HUES48 (cell line): ENCODE measurements around the gene NFE2L3.
"Not testable (repeated sequence)": the region's sequence is repeated elsewhere in the genome, so short reads cannot be mapped to it uniquely, and the experiment has no call there.

Experiments
- H3K27ac ChIP-seq: one replicate; pipeline ENCODE4 v1.7.0; 2013; ENCODE audit warnings: low read depth, low read length, inconsistent platforms
- H3K27me3 ChIP-seq: 2 replicates; pipeline ENCODE4 v1.6.1; 2013; ENCODE audit warnings: mild to moderate bottlenecking, low read length; ENCODE audit not compliant: control insufficient read depth, insufficient read depth
- H3K36me3 ChIP-seq: 2 replicates; pipeline ENCODE4 v1.6.1; 2013; ENCODE audit warnings: low read length; ENCODE audit not compliant: control insufficient read depth, insufficient read depth
- H3K4me1 ChIP-seq: 2 replicates; pipeline ENCODE4 v1.6.1; 2013; ENCODE audit warnings: mild to moderate bottlenecking, low read length; ENCODE audit not compliant: control insufficient read depth, insufficient read depth
- H3K4me3 ChIP-seq: 2 replicates; pipeline ENCODE4 v1.5.1; 2013; ENCODE audit warnings: mild to moderate bottlenecking, low read depth, low read length
- H3K9ac ChIP-seq: 2 replicates; pipeline ENCODE4 v1.6.1; 2013; ENCODE audit warnings: mild to moderate bottlenecking, low read depth, low read length, moderate library complexity
- H3K9me3 ChIP-seq: 2 replicates; pipeline ENCODE4 v1.6.1; 2013; ENCODE audit warnings: low read length; ENCODE audit not compliant: control insufficient read depth, insufficient read depth

NFE2L3 gene

DNA sequence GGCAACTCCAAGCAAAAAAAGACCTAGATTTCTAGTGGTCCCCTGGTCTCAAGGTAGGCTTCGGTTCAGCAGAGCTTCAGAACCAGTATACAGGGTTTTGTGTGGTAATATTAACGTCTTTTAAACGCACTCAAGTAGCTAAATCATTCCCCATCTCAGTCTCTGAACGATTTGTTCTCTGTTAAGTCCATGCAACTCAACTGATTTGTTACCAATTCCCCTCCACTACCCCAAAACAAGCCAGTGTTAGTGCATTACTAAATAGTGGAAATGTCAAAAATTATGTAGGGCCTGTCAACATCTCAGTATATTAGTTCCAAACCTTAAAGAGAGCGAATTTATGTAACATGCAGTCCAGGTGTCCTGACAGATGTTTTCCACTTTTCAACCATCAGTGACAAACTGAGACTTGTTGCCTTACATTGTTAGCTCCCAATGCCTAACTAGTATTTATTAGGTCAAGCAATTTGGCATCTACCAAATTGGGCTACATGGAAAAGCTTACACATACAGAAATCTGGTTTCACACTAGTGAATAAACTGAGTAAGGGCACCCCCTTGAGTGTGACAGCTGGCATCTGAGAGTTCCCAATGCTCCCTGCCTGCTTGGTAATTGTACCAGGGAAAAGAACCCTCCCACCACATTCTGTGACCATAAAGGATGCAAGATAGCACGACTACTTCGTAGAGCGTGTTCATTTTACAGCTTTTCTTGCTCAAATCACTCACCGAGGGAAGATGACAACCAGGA is 36.4 kb downstream of the NFE2L3 start:
- peak overlapping the region; percentile 80 for H3K27ac ChIP-seq
- H3K4me1 ChIP-seq, result no peaks in the 10 kb centered on the region
- no peak overlapping the region for H3K9ac ChIP-seq
- peaks cover 66% of the 10 kb centered on the region for H3K36me3 ChIP-seq
- H3K27me3 ChIP-seq, result no peaks in the 10 kb centered on the region
- H3K9me3 ChIP-seq, result no peaks in the 10 kb centered on the region
- no peak overlapping the region for H3K4me3 ChIP-seq

DNA sequence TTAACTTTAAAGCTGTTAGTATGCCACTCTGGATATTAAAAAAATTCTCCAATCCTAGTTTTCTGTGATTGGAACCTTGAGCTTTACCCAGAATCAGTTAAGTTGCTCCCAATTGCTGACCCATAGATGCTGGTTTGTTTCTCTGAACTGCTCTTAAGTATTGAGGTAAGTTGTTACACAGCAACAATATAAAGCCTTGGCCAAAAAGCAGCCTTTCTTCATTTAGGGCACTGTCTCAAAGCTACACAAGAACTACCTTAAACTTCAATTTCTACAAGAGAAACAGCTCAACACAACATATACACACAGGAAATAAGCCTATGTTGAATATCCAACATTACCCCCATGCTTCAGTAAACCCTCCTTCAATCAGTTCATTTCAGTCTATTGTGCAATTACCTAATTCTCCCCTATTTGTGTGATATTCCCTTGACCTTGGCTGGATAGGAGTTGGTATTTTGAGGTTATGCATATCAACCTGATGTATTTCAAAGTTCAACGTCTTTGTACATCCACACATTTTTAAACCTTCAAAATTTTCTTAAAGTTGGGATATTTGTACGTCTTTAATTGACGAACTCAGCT is 37.1 kb downstream of the NFE2L3 start:
- Histone ChIP-seq H3K4me3 (no peak overlapping the region), H3K9me3 (no peaks in the 10 kb centered on the region), H3K27me3 (no peaks in the 10 kb centered on the region), H3K27ac (peak overlapping the region; percentile 80), H3K4me1 (no peaks in the 10 kb centered on the region), H3K9ac (no peak overlapping the region), H3K36me3 (peaks cover 73% of the 10 kb centered on the region)

DNA sequence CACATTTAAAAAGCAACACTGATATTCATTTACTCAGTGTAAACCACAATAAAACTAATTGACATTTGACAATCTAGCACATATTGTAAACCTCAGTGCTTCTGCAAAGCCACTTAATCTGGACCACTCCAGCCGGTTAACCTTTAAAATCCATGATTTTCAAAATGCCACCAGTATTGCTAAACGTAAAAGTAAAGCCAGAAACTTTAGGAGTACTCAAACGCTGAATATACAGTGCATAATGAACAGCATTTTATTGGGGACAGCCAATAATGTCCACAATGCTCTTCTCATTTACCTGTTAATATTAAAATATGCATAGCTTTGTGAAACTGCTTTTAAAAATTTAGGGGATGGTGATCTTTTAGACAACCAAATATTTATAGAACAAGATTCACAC is 37.7 kb downstream of the NFE2L3 start:
- Histone ChIP-seq H3K27me3 (no peaks in the 10 kb centered on the region), H3K9ac (no peak overlapping the region), H3K4me1 (no peaks in the 10 kb centered on the region), H3K9me3 (no peaks in the 10 kb centered on the region), H3K27ac (peak overlapping the region; percentile 80), H3K36me3 (peaks cover 79% of the 10 kb centered on the region), H3K4me3 (no peak overlapping the region)

- no peak overlapping the region for H3K4me3 ChIP-seq
- peaks cover under 1% of the 10 kb centered on the region; the same call in 1 of the 2 replicates for H3K4me1 ChIP-seq
- no peaks in the 10 kb centered on the region for H3K9me3 ChIP-seq
- no peaks in the 10 kb centered on the region for H3K27me3 ChIP-seq
- H3K9ac ChIP-seq, result no peak overlapping the region
- peak overlapping the region; percentile 24 for H3K27ac ChIP-seq
- H3K36me3 ChIP-seq, result peaks cover 79% of the 10 kb centered on the region
These were observed 38.4 kb downstream of the NFE2L3 start for GRCh38 chr7:26190417-26190869.

- H3K4me1 ChIP-seq, result peaks cover 8% of the 10 kb centered on the region; the same call in 1 of the 2 replicates
- no peaks in the 10 kb centered on the region for H3K9me3 ChIP-seq
- H3K4me3 ChIP-seq, result no peak overlapping the region
- H3K36me3 ChIP-seq, result peaks cover 83% of the 10 kb centered on the region
- no peaks in the 10 kb centered on the region for H3K27me3 ChIP-seq
- peak overlapping the region; percentile 18 for H3K27ac ChIP-seq
- H3K9ac ChIP-seq, result no peak overlapping the region
These were observed 39.4 kb downstream of the NFE2L3 start for GRCh38 chr7:26191233-26191973.

DNA sequence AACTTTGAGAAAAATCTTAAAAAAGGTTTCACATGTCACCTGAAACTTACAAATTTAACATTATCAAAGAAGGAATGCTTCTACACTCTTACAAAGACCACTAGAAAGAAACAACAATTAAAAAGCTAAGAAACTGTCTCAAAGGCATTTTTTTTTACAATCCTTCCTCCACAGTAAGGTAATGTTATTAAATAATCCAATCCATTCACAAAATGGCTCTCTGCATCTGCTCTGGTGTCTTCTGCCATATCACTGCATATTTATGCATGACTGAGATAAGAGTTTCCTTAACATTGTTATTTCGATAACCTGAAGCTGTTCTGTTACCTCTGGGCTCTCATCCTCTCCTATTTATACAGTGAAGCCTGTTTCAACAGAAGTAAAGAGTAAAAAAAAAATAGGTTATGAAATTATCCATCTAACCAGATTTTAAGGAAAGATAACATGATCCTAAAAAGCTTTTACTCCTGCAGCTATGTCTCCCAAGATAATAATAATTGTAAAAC is 40.0 kb downstream of the NFE2L3 start:
- Histone ChIP-seq H3K27ac (peak overlapping the region; percentile 18), H3K9me3 (no peaks in the 10 kb centered on the region), H3K4me1 (peaks cover 14% of the 10 kb centered on the region; the same call in 1 of the 2 replicates), H3K4me3 (no peak overlapping the region), H3K36me3 (peaks cover 89% of the 10 kb centered on the region), H3K9ac (no peak overlapping the region), H3K27me3 (no peaks in the 10 kb centered on the region)

GRCh38 chr7:26192485-26193087 is 40.6 kb downstream of the NFE2L3 start:
- peaks cover 95% of the 10 kb centered on the region for H3K36me3 ChIP-seq
- H3K4me3 ChIP-seq, result no peak overlapping the region
- H3K9me3 ChIP-seq, result no peaks in the 10 kb centered on the region
- H3K27me3 ChIP-seq, result no peaks in the 10 kb centered on the region
- H3K27ac ChIP-seq, result peak overlapping the region; percentile 9
- H3K9ac ChIP-seq, result no peak overlapping the region
- peaks cover 20% of the 10 kb centered on the region; the same call in 1 of the 2 replicates for H3K4me1 ChIP-seq

- Histone ChIP-seq H3K36me3 (peaks cover 100% of the 10 kb centered on the region), H3K9me3 (no peaks in the 10 kb centered on the region), H3K27ac (peak overlapping the region; percentile 56), H3K27me3 (no peaks in the 10 kb centered on the region), H3K9ac (no peak overlapping the region), H3K4me3 (no peak overlapping the region), H3K4me1 (peaks cover 21% of the 10 kb centered on the region; the same call in 1 of the 2 replicates)
These were observed 41.6 kb downstream of the NFE2L3 start for GRCh38 chr7:26193432-26194207.

DNA sequence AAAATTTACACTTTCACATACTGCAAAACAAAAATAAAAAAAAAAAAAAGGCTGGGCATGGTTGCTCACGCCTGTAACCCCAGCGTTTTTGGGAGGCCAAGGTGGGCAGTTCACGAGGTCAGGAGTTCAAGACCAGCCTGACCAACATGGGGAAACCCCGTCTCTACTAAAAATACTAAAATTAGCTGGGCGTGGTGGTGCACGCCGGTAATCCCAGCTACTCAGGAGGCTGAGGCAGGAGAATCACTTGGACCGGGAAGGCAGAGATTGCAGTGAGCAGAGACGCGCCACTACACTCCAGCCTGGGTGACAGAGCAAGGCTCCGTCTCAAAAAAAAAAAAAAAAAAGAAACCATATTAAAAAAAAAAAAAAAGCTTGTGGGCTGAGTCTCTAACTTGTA is 42.8 kb downstream of the NFE2L3 start:
- peaks cover 100% of the 10 kb centered on the region for H3K36me3 ChIP-seq
- not testable (repeated sequence) for H3K27ac ChIP-seq, H3K27me3 ChIP-seq, H3K4me3 ChIP-seq, H3K9ac ChIP-seq, H3K9me3 ChIP-seq
- H3K4me1 ChIP-seq, result peaks cover 21% of the 10 kb centered on the region; the same call in 1 of the 2 replicates

- Histone ChIP-seq H3K9me3 (no peaks in the 10 kb centered on the region), H3K4me3 (peak overlapping the region; percentile 82; the same call in 1 of the 2 replicates), H3K9ac (no peak overlapping the region), H3K36me3 (peaks cover 97% of the 10 kb centered on the region), H3K27ac (no peak overlapping the region), H3K4me1 (peaks cover 21% of the 10 kb centered on the region; the same call in 1 of the 2 replicates), H3K27me3 (no peaks in the 10 kb centered on the region)
These were observed 43.2 kb downstream of the NFE2L3 start for GRCh38 chr7:26195182-26195581.
